Hepatocyte (in vitro differentiated cells): ENCODE results near the gene COMT. TPM values are rescaled to one million over a fixed set of nuclear protein-coding genes. Genes with fewer than 3 reads are reported as not detected.

Source experiments
- DNase-seq: peaks from one replicate; pipeline ENCODE4 v3.0.0-alpha.2; 2016; ENCODE audit warnings: low spot score
- H2AFZ ChIP-seq: fragments of 200-600 bp; sonication (generic); 2 replicates; pipeline ENCODE4 v1.6.0; 2016; ENCODE audit warnings: antibody characterized with exemption, mild to moderate bottlenecking
- H3K27ac ChIP-seq: fragments of 200-600 bp; sonication (generic); 2 replicates; pipeline ENCODE4 v1.5.1; 2016; ENCODE audit warnings: mild to moderate bottlenecking
- H3K27me3 ChIP-seq: fragments of 200-600 bp; sonication (generic); 2 replicates; pipeline ENCODE4 v1.6.1; 2016
- H3K36me3 ChIP-seq: fragments of 200-600 bp; sonication (generic); replicated peaks from 2 replicates; pipeline ENCODE4 v1.5.1; 2016; ENCODE audit warnings: low read depth; ENCODE audit not compliant: insufficient read depth
- H3K4me1 ChIP-seq: fragments of 200-600 bp; sonication (generic); 2 replicates; pipeline ENCODE4 v1.5.1; 2016; ENCODE audit warnings: mild to moderate bottlenecking, moderate library complexity; ENCODE audit not compliant: insufficient read depth
- H3K4me2 ChIP-seq: fragments of 200-600 bp; sonication (generic); 2 replicates; pipeline ENCODE4 v1.6.0; 2016
- H3K4me3 ChIP-seq: fragments of 200-600 bp; sonication (generic); 2 replicates; pipeline ENCODE4 v1.5.1; 2016; ENCODE audit warnings: mild to moderate bottlenecking
- H3K79me2 ChIP-seq: fragments of 200-600 bp; sonication (generic); 2 replicates; pipeline ENCODE4 v1.6.0; 2017; ENCODE audit warnings: mild to moderate bottlenecking
- H3K9me2 ChIP-seq: fragments of 200-600 bp; sonication (generic); replicated peaks from 2 replicates; pipeline ENCODE4 v1.6.0; 2017; ENCODE audit warnings: mild to moderate bottlenecking; ENCODE audit not compliant: insufficient read depth
- H3K9me3 ChIP-seq: fragments of 200-600 bp; sonication (generic); 2 replicates; pipeline ENCODE4 v1.5.1; 2016; ENCODE audit warnings: low read depth, mild to moderate bottlenecking
- H4K20me1 ChIP-seq: fragments of 200-600 bp; sonication (generic); 2 replicates; pipeline ENCODE4 v1.6.0; 2016; ENCODE audit warnings: mild to moderate bottlenecking; ENCODE audit not compliant: insufficient read depth, poor library complexity, severe bottlenecking
- CTCF ChIP-seq: fragments of 200-600 bp; sonication (generic); IDR thresholded peaks from 2 replicates; pipeline ENCODE4 v1.5.1; 2016; ENCODE audit warnings: antibody characterized with exemption, mild to moderate bottlenecking; ENCODE audit not compliant: poor library complexity
- EZH2 ChIP-seq: fragments of 200-600 bp; sonication (generic); IDR thresholded peaks from 2 replicates; pipeline ENCODE4 v1.6.1; 2016; ENCODE audit warnings: antibody characterized with exemption, mild to moderate bottlenecking, borderline replicate concordance
- EZH2phosphoT487 ChIP-seq: fragments of 200-600 bp; sonication (generic); IDR thresholded peaks from one replicate; pipeline ENCODE4 v1.6.1; 2018; ENCODE audit warnings: antibody characterized with exemption, mild to moderate bottlenecking, low read depth, moderate library complexity; ENCODE audit not compliant: unreplicated experiment, severe bottlenecking
- WGBS: methylation state at CpG from one replicate; pipeline ENCODE4 v1.1.6; 2016; ENCODE audit warnings: low lambda C conversion rate; ENCODE audit errors: missing lambda C conversion rate; 5-methylcytosine and 5-hydroxymethylcytosine counted together
- polyA plus RNA-seq: library from polyadenylated mRNA; unstranded; fragments of >200 nt; fragmentation: Nextera tagmentation; extraction: Ambion mirVana; gene quantifications from 2 replicates; pipeline ENCODE4 v1.2.1, GENCODE V29; 2016
- total RNA-seq: library from RNA; depleted of rRNA; stranded (reverse); fragments of >200 nt; gene quantifications from 2 replicates; pipeline ENCODE4 v1.2.3, GENCODE V29; 2014

COMT gene
- total and polyA plus RNA-seq, 2 experiments from 2014 or later, result 74.5 to 153 TPM

DNA sequence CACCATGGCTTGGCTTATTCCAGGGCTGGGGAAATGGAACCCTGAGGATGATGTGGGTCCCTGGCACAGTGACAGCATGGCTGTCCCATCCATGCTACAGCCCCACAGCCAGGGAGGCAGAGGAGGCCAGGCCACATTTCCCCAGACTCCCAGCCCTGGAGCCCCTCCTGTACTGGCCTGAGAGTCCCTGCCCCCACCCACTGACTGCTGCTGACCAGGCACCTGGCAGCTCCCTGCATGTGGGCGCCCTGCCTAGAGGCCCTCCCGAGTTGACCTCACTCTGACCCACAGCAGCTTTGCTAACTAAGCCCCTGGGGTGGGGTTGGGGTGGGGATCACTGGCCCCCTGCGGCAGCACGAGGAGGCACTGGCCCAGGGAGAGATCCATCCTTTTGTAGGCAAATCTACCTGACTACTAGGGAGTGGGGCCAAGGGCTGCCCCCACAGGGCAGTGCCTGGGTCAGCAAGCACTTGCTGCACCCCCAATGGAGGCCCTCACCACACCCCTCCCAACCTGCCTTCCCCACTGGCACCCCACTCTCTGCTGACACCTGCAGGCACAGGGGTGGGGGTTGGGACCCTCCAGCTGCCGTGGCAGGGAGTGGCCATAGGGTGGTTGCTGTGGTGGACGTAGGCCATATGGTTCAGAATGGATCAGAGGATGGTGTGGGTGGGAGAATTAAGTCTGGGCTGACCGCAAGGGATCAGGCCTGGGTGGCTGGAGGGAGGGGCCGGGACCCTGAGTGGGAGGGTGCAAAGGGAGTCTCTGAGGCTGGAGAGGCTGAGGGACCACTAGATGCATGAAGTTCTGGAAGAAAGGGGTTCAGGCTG, 57.6 kb downstream of the COMT start:
- H3K9me2 ChIP-seq, result no peaks in the 10 kb centered on the region
- TF ChIP-seq EZH2, result no peak
- TF ChIP-seq CTCF, result no peak
- TF ChIP-seq EZH2phosphoT487, result no peak
- peaks cover 12% of the 10 kb centered on the region for H3K4me1 ChIP-seq
- H3K27ac ChIP-seq, result no peak overlapping the region
- no peaks in the 10 kb centered on the region for H3K27me3 ChIP-seq
- no peak for DNase-seq
- peaks cover 8% of the 10 kb centered on the region for H3K9me3 ChIP-seq
- no peaks in the 10 kb centered on the region for H3K36me3 ChIP-seq
- H3K4me3 ChIP-seq, result no peak overlapping the region
- WGBS, result 70% methylated on average over 7 of the region's 8 CpGs
- no peaks in the 10 kb centered on the region for H4K20me1 ChIP-seq
- H3K79me2 ChIP-seq, result no peaks in the 10 kb centered on the region
- no peak overlapping the region for H2AFZ ChIP-seq
- H3K4me2 ChIP-seq, result no peak overlapping the region

GRCh38 chr22:20000246-20001081, 58.9 kb downstream of the COMT start:
- no peaks in the 10 kb centered on the region for H3K36me3 ChIP-seq
- peaks cover 9% of the 10 kb centered on the region for H3K9me3 ChIP-seq
- TF ChIP-seq CTCF, result no peak
- TF ChIP-seq EZH2, result no peak
- no peak for TF ChIP-seq EZH2phosphoT487
- no peak overlapping the region for H3K27ac ChIP-seq
- no peaks in the 10 kb centered on the region for H4K20me1 ChIP-seq
- H3K9me2 ChIP-seq, result no peaks in the 10 kb centered on the region
- H3K79me2 ChIP-seq, result no peaks in the 10 kb centered on the region
- H2AFZ ChIP-seq, result no peak overlapping the region
- no peak overlapping the region for H3K4me3 ChIP-seq
- WGBS, result 85% methylated on average over 14 of the region's 14 CpGs
- no peaks in the 10 kb centered on the region for H3K27me3 ChIP-seq
- H3K4me2 ChIP-seq, result no peak overlapping the region
- H3K4me1 ChIP-seq, result peaks cover 12% of the 10 kb centered on the region
- DNase-seq, result no peak

DNA sequence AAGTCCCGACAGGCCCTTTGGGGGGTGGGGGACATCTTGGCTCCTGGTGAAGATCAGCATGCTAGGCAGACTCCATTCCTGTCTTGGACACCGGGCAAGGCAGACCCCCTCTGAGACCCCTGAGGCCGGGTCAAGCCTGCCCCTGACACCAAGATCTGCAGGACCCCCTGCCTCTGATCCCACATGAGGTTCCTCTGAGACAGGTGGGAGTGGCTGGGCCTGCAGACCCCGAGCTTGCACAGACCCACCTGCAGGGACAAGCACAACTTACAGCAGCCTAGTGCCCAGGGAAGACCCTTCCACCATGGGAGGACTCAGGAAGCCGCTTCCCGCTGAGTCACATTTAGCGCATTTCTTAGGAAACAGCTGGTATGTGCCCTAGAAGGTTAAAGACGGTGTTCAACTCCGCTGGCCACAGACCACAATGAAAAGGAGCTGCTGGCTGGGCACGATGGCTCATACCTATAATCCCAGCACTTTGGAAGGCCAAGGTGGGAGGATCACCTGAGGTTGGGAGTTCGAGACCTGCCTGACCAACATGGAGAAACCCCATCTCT, 59.6 kb downstream of the COMT start:
- Histone ChIP-seq H2AFZ (no peak overlapping the region), H3K27me3 (no peaks in the 10 kb centered on the region), H3K4me1 (peaks cover 12% of the 10 kb centered on the region), H3K4me3 (no peak overlapping the region), H3K9me3 (peaks cover 9% of the 10 kb centered on the region), H4K20me1 (no peaks in the 10 kb centered on the region), H3K9me2 (no peaks in the 10 kb centered on the region), H3K79me2 (no peaks in the 10 kb centered on the region), H3K4me2 (no peak overlapping the region), H3K27ac (no peak overlapping the region), H3K36me3 (no peaks in the 10 kb centered on the region)
- TF ChIP-seq CTCF, result no peak
- DNase-seq, result no peak
- WGBS, result 93% methylated on average over 11 of the region's 11 CpGs
